NCI-H1694 (cell line): Measurements from ENCODE around the gene ETS2.
"Not testable (repeated sequence)": the region's sequence is repeated elsewhere in the genome, so short reads cannot be mapped to it uniquely, and the experiment has no call there.

Experiments
- DNase-seq: peaks from one replicate; lab custom pipeline; 2025; lab: John Stamatoyannopoulos, UW

Gene ETS2

DNA sequence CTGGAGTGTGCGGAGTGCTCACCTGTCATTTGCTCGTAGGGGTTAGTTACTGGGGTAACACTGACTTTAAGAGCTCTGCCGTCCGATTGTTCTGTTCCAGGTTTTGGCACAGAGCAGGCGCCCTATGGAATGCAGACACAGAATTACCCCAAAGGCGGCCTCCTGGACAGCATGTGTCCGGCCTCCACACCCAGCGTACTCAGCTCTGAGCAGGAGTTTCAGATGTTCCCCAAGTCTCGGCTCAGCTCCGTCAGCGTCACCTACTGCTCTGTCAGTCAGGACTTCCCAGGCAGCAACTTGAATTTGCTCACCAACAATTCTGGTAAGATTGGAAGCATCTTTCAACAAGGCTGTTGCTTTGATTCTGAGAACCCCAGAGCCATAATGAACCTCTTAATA, 12.6 kb downstream of the ETS2 start:
- DNase-seq = no peak

DNA sequence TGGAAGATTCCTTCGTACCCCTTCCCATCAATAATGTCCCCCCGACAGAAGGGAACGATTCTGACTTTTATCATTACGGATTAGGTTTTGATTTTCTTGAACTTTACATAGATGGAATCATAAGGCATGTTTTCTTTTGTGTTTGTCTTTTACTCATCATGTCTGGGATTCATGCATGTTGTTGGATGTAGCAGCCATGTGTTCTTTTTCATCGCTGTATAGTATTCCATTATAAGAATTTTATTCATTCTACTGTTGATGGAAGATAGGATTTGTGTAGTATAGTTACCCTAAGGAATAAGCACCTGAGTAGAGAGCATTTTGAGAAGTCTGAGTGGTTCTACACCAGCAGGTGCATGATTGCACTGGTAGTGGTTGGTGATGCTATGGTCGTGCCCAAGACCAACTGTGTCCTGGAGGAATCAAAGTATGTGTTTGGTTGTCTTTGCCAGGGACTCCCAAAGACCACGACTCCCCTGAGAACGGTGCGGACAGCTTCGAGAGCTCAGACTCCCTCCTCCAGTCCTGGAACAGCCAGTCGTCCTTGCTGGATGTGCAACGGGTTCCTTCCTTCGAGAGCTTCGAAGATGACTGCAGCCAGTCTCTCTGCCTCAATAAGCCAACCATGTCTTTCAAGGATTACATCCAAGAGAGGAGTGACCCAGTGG, 13.5 kb downstream of the ETS2 start:
- no peak for DNase-seq

DNA sequence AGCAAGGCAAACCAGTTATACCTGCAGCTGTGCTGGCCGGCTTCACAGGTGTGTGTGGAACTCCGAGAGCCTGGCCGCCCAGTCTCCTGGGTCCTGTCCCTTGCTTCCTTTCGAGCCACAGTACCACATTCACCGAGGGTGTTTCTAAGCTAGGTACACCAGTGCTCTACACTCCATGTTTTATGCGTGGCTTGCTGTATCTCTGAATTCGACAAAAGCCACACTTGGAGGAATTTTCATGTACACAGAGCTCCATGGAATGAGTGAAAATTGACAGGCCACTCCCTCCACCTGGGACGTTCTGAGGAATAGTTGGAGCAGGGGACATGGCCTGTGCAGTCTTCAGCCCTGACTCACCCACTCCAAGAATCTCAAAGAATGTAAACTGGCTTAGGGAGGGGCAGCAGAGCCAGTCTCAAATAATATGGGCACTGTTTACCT, 14.0 kb downstream of the ETS2 start:
- DNase-seq = no peak

DNA sequence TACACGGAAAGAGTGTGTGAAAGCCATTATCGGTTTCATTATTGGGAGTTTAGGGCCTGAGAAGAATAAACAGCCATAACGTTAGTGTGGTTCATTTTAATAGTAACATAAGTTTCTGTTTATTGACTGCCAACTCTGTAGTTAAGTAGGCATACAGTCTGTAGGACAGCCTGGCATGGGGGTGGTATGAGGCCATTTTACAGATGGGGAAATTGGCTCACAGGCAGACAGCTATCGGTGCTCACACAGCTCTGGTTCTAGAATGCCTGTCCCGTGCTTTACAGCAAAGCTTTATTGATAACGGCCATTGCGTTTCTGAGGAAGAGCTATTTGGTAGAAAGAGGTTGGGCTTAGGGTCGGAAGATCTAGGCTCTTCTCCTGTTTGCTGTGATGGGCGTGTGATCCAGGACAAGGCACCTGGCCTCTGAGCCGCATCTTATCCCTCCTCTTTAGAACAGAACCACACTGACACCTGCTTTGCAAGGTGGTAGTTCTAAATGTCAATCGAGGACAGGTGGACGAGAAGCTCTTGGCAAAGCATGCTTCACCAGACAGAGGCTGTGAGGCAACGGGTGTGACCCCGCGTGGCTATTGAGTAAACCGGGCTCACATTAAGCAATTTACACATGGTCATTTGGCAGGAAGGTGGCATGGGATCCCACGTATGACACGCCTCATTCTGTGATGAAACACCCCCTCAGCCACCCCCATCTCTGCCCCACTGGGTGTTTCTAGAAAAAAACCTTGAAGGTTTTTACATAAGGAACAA, 14.9 kb downstream of the ETS2 start:
- DNase-seq = no peak

DNA sequence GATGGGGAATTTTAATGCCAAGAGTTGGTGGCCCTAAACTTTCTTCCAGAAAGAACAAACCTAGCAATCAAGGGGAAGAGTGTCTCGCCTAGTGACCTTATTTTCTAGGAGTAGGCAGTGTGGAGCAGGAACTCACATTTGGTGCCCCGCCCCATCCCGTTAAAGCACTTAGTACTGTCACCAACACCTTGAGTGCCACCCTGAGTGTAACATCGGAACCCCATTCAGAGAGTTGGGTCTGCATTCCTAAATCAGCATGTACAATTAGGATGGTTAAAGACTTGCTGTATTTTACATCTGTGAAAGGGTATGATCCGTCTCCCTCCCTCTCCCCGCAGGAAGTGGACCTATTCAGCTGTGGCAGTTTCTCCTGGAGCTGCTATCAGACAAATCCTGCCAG, 15.5 kb downstream of the ETS2 start:
- no peak for DNase-seq

DNA sequence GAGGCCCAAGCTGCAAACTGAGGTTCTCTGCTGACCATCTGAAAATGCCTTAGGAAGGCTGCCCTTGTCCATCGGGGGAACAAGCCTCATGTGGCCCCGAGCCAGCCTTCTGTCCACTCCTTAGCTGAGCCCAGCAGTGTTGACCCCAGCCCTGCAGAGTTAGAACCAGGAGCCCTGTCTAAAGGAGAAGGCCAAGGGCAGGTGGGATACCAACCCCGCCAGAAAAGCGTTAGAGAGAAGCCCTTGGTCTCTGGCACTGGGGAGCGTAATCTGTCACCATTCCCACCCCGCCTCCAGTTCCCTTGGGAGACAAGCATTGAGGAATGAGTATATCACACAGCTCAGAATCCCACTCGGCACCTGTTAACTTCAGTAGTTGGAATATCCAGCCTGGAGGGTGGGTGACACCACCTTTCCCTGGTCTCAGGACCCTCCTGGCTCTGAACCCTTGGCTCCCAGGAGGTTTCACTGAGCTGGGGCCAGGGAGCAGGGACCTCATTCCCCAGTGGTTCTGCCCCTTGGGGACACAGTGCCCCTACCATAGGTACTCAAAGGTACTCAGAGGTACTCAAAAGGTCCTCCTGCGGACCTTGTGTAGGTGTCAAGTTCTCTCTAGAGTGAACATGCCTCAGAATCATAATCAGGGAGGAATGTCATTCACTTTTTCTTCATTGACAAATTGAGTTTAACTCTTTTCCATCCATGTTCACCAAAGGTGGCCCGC, 16.4 kb downstream of the ETS2 start:
- DNase-seq = no peak

DNA sequence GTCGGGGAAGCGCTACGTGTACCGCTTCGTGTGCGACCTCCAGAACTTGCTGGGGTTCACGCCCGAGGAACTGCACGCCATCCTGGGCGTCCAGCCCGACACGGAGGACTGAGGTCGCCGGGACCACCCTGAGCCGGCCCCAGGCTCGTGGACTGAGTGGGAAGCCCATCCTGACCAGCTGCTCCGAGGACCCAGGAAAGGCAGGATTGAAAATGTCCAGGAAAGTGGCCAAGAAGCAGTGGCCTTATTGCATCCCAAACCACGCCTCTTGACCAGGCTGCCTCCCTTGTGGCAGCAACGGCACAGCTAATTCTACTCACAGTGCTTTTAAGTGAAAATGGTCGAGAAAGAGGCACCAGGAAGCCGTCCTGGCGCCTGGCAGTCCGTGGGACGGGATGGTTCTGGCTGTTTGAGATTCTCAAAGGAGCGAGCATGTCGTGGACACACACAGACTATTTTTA, 17.1 kb downstream of the ETS2 start:
- no peak for DNase-seq

DNA sequence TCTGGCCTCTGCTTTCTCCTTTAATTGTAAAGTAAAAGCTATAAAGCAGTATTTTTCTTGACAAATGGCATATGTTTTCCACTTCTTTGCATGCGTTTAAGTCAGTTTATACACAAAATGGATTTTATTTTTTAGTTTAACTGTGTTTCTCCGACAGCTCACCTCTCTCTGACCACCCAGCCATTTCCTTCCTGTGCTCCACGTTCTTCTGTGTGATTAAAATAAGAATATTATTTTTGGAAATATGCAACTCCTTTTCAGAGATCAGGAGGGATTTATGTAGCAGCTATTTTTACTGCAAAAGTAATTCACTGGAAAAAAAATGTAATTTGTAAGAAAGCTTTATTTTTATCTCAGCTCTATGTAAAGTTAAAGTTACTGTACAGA, 18.0 kb downstream of the ETS2 start:
- DNase-seq = no peak

DNA sequence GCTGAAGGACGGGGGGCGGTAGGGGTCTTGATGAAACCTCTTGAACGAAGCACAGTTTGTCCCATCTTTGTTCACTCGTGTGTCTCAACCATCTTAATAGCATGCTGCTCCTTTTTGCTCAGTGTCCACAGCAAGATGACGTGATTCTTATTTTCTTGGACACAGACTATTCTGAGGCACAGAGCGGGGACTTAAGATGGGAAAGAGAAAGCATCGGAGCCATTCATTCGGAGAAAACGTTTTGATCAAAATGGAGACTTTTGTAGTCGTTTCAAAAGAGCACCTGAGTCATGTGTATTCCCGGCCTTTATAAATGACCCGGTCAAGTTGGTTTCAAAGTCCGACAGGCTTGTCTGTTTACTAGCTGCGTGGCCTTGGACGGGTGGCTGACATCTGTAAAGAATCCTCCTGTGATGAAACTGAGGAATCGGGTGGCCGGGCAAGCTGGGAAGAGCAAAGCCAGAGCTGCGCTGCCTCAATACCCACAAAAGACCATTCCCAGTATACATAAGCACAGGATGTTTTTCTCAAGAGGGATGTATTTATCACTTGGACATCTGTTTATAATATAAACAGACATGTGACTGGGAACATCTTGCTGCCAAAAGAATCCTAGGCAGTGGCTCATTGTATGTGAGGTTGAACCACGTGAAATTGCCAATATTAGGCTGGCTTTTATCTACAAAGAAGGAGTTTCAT, 18.5 kb downstream of the ETS2 start:
- no peak for DNase-seq

DNA sequence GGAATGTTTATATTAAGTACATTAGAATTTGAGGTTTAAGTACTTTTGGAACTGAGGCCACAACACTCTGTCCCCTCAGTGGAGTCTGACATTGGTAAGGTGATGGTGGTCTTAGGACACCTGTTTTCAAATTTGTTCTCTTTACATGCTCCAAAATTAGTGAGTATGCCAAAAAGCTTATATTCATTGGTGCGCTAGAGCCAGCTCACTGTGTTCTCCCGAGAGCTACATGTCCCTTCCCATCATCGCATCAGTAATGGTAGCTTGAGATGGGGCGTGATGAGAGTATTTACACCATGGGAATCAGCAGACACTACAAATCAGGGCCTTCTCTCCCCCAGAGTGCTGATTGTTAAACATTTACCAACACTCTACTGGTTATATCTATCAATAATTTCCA, 19.5 kb downstream of the ETS2 start:
- no peak for DNase-seq

DNA sequence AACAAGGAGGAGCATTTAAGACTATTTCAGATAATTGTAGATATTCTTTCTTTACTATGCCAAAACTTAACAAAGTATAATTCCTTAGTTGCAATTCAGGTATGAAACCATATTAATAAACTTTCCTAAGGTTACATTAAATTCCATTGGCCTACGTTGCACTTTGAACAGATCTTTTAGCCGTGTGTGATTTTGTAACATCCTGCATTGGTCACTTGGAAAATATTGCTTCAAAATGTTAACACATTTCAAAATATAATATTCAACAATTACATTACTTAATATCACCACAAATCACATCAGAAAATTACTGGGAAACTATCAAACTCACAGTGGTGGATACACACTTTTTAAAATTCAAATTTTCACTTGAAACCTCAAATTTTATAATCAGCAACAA, 20.2 kb downstream of the ETS2 start:
- no peak for DNase-seq

DNA sequence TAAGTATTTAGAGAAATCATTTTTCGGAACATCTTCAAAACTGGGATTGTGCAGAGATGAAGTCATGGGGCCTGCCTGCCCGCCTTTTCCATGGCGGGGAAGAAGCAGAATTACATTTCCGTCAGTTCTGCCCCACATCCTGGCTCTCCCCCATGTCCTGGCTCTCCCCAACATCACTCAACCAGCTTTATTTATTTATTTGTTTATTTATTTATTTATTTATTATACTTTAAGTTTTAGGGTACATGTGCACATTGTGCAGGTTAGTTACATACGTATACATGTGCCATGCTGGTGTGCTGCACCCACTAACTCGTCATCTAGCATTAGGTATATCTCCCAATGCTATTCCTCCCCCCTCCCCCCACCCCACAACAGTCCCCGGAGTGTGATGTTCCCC, 22.4 kb downstream of the ETS2 start:
- DNase-seq = not testable (repeated sequence)

DNA sequence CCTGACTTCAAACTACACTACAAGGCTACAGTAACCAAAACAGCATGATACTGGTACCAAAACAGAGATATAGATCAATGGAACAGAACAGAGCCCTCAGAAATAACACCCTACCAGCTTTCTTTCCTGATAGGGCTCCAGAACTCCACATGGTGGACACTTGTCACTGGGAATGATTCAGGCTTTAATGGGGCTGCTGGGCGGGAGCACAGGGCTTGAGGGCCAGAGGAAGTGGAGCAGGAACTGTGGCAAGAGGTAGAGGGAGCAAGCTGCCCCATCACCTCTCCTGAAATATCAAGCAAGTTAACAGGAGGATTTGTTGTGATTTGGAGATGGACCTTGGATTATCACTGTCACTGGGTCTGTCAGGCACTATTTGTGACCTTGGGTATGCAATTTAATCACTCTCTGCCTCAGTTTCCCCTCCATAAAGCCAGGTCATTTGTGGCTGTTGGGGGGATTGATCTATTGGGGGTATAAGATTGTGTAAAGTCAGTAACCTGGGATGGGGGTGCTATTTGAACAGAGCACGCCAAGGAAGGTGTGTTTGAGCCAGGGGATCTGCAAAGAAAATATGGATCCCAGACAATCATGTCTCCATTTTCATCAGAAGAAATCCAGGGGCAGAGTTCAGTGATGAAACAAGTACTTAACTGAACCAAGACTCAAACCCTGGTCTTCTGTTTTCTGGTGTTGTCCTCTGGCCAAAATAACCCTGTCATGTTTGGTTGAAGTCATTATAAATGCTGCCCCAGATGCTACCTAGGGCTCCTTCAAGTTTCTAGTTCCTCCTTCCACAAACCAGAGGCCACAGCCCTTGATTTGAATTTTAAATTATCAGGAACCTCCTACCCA, 25.2 kb downstream of the ETS2 start:
- DNase-seq = no peak

DNA sequence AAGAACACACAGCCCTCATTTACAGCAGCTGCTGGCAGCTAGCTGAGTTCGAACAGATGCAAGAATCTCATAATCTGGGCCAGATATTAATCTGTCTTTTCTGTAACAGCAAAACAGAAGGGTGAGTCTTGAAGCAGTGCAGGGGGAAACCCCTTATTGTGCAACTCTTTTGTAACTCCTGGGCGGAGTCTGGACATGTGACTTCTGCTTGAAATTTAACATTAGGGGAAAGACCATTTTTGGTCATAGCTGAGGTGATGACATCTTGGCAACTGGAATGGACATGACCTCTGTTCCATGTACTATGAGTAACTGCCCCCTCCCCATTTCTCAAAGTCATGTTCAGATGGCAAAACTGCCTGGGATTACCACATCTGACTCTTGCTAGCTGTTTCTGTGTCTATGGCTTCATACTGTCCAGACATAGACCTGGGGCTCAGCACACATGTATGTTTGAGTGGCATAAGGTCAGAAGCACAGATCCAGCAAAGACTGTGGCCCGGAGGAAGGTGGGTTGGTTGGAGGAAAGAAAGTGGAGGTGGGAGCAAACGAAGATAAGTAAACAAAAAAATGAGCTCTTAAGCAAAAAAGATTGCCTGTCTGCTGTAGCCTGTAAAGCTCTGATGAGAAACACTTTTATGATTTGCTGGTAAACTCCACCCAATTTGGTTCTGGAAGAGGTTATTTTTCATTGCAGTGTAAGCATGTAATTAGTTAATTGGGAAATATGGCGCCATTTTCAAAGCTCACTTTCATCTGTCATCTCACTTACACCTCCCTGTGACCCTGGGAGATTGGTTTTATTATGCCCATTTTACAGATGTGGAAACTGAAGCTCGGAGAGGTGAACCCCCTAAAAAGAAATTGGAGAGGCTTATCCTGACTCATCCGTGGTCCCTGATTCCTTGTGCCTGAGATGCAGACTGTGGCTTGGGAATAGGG, 26.1 kb downstream of the ETS2 start:
- DNase-seq = no peak

DNA sequence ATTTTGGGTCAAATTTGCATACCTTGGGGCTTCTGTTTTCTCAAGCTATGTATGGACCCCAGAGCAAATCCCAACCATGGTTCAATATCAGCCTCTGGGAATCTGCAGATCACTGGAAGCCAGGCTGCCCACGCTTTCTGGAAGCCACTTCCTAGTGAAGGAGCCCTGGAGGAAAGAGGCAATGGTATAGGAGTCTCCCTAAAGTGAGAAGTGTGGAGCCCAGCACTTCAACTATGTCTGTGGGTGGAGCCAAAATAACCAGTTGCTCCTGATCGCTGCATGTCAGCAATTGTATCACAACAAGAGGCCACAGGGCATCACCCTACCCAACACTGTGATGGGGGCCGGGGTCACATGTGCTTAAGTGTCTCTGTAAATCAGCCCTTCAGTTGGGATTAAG, 26.9 kb downstream of the ETS2 start:
- DNase-seq = no peak

DNA sequence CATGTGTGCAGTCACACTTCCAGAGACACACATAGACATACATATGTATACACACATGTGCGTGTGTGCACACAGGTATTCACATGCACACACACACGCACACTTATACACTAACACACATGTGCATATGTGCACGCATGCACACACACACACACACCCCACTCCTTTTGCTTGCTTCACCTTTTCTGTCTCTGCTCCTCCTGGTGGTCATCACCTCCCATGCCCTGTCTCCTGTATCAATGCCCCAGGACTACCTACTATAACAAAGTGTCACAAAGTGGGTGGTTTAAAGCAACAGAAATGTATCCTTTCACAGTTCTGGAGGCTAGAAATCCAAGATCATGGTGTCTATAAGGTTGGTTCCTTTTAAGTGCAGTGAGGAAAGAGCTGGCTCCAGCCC, 27.4 kb downstream of the ETS2 start:
- no peak for DNase-seq

DNA sequence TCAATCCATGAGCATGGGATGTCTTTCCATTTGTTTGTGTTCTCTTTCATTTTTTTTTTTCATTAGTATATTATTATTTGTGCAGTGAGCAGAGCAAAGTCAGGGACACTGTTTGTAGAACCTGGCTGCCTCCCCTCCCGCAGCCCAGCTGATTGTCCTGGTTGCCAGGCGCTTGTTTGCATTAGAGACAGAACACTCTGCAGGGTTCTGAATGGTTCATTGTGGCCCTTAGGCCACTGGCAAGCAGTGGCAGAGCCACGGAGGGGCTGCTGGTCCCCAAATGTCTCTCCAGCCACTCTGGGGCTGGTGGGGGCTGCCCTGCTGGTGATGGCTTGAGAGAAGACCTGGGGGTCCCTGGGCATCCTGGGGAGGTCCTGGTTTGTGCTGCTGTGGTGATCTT, 29.0 kb downstream of the ETS2 start:
- no peak for DNase-seq

DNA sequence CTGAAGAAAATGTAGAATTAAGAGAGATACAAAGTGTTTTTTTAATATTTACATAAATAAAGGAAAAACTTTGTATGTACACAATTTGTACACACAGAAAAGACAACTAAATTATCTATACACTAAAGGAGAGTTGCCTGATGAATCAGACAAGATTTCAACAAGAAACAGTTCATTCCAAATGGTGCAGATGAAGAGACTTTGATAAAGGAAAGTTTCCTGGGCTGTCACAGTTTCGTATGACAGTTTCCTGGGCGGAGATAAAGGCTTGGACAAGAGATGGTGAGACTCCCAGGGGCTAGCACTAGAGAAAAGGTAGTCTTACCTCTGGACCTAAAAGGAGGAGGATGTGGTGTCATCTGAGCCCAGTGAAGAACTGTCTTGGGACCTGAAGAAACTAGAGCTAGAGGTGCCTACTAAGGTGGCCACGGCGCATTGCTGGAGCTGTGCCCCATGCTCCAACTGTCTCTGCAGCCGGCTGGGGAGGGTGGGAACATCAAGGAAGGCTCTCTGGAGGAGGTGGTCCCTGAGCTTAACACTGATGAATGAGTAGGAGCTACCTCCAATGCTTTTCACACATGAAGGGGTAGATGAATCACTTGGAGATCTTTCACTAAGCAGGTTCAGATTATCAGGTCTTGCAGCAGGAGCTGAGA, 32.2 kb downstream of the ETS2 start:
- DNase-seq = no peak

DNA sequence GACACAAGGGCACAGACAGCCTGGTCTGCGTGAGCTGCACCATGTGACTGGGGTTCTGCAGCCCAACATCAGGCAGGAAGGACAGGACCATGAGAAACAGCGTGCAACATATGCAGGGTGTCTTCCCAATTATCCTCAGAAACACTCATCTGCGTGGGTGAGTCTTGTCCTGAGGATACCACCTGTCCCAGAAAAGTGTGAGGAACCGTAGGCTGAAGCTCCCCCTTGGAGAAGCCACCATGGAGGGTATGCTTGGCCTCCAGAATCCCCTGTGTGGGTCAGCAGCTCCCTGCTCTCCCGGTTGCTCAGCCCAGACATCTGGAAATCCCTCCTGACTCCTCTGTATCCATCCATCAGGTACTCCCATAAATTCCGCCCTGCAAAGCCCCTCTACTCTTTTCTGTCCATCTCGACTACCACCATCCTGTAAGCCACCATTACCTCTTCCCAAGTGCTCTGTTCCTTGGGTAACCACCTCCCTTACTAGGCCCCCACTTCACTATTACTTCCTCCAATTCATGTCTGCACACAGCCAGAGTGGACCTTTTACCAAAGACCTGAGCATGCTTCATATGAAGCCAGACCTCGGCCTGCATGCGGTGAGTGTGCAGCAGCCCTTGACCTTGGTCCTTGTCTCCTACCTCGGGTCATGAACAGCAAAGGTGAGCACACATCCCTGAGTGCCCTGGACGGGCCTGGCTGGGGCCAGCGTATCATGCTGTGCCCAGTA, 33.0 kb downstream of the ETS2 start:
- DNase-seq = no peak
